Lung (tissue), 12 donors: ENCODE data around the gene EMILIN1. TPM values are rescaled to one million over a fixed set of nuclear protein-coding genes. Genes with fewer than 3 reads are reported as not detected.

ENCODE experiments used
- ATAC-seq: fragments of 200-7000 bp; cut with Tn5 transposase; one replicate; pipeline ENCODE4 v1.9.1; 2020; ENCODE audit warnings: moderate number of reproducible peaks; ENCODE audit not compliant: insufficient read depth, low FRiP score
- DNase-seq, 3 donors: peaks; one replicate each; pipeline ENCODE4 v3.0.0-alpha.2; 2013 to 2017
- H3K27ac ChIP-seq, 2 donors: one replicate each; pipeline ENCODE4 v1.5.1; 2013; ENCODE audit warnings: mild to moderate bottlenecking in 2 of 2, moderate library complexity in 2 of 2, control low read depth in 1 of 2, inconsistent platforms in 1 of 2, low read depth in 1 of 2, low read length in 1 of 2
- H3K27me3 ChIP-seq, 3 donors: one replicate each; pipeline ENCODE4 v1.5.1; 2013; ENCODE audit warnings: low read length in 2 of 3; ENCODE audit not compliant: control insufficient read depth in 3 of 3, insufficient read depth in 3 of 3
- H3K36me3 ChIP-seq, 4 donors: one replicate each; pipeline ENCODE4 v1.5.1; 2013; ENCODE audit warnings: low read length in 4 of 4, mild to moderate bottlenecking in 1 of 4, moderate library complexity in 1 of 4; ENCODE audit not compliant: control insufficient read depth in 4 of 4, insufficient read depth in 4 of 4
- H3K4me1 ChIP-seq, 5 donors: one replicate each; pipeline ENCODE4 v1.5.1; 2013; ENCODE audit warnings: low read length in 5 of 5, mild to moderate bottlenecking in 2 of 5, moderate library complexity in 1 of 5; ENCODE audit not compliant: control insufficient read depth in 5 of 5, insufficient read depth in 5 of 5
- H3K4me3 ChIP-seq: one replicate; pipeline ENCODE4 v1.5.1; 2013; ENCODE audit warnings: mild to moderate bottlenecking, control low read depth, moderate library complexity
- H3K9ac ChIP-seq, 2 donors: one replicate each; pipeline ENCODE4 v1.5.1; 2013; ENCODE audit warnings: low read length in 2 of 2, control low read depth in 1 of 2; ENCODE audit not compliant: insufficient read depth in 1 of 2
- H3K9me3 ChIP-seq, 4 donors: one replicate each; pipeline ENCODE4 v1.5.1; 2013; ENCODE audit warnings: low read length in 3 of 4, mild to moderate bottlenecking in 1 of 4, moderate library complexity in 1 of 4; ENCODE audit not compliant: control insufficient read depth in 4 of 4, insufficient read depth in 3 of 4
- CTCF ChIP-seq: IDR thresholded peaks from 2 replicates; pipeline ENCODE4 v1.5.1; 2012; ENCODE audit warnings: mild to moderate bottlenecking; ENCODE audit errors: control extremely low read depth, extremely low read depth
- WGBS, 2 donors: extraction: QIAGEN DNeasy Blood & Tissue Kit; methylation state at CpG; one replicate each; pipeline ENCODE4 v1.1.7; 2013; 5-methylcytosine and 5-hydroxymethylcytosine counted together
- polyA plus RNA-seq, 2 donors: library from polyadenylated mRNA; stranded (reverse); fragments of 200-250 nt; gene quantifications; one replicate each; pipeline ENCODE4 v1.2.1, GENCODE V29; 2013
- total RNA-seq, 2 donors: library from RNA; depleted of rRNA in 1 of 2; stranded (reverse); fragments of >200 nt in 1 of 2; gene quantifications; one replicate each; pipeline ENCODE4 v1.2.1, GENCODE V29; 2014 to 2021
- donor health status: control.
- donor health status: control.
- donor health status: Bipolar disorder and iron deficiency.
- donor health status: healthy.
- donor health status: DM: yes; HTN: yes; CAD: no.

EMILIN1 gene
- total and polyA plus RNA-seq, 4 donors = 74.1 to 163 (median 93.5) TPM

GRCh38 chr2:27069961-27070618 is 8.3 kb upstream of the EMILIN1 start:
- peak overlapping the region; percentile 61 to 90 for H3K9ac ChIP-seq
- no peak for TF ChIP-seq CTCF
- no peak overlapping the region for H3K4me3 ChIP-seq
- H3K36me3 ChIP-seq = peaks cover 7 to 33% (median 26%) of the 10 kb centered on the region in 4 donors
- 84 to 90% methylated on average over 8 of the region's 8 CpGs for WGBS, 2 donors
- DNase-seq = no peak
- H3K9me3 ChIP-seq = no peaks in the 10 kb centered on the region
- H3K27me3 ChIP-seq = no peaks in the 10 kb centered on the region
- peaks cover 11 to 48% (median 28%) of the 10 kb centered on the region in 5 donors for H3K4me1 ChIP-seq
- no peak overlapping the region for H3K27ac ChIP-seq
- ATAC-seq = no peak

- H3K4me3 ChIP-seq = peak overlapping the region; percentile 84
- DNase-seq (no peak), ATAC-seq (no peak)
- no peak for TF ChIP-seq CTCF
- H3K27me3 ChIP-seq = no peaks in the 10 kb centered on the region
- H3K27ac ChIP-seq = peak overlapping the region; percentile 88 to 94
- peaks cover 7 to 29% (median 24%) of the 10 kb centered on the region in 4 donors for H3K36me3 ChIP-seq
- peak overlapping the region; percentile 61 to 90 for H3K9ac ChIP-seq
- H3K4me1 ChIP-seq = peaks cover 11 to 55% (median 33%) of the 10 kb centered on the region in 5 donors
- H3K9me3 ChIP-seq = no peaks in the 10 kb centered on the region
- 3 to 4% methylated on average over 11 of the region's 11 CpGs for WGBS, 2 donors
These were observed 7.7 kb upstream of the EMILIN1 start for GRCh38 chr2:27070653-27071276.

DNA sequence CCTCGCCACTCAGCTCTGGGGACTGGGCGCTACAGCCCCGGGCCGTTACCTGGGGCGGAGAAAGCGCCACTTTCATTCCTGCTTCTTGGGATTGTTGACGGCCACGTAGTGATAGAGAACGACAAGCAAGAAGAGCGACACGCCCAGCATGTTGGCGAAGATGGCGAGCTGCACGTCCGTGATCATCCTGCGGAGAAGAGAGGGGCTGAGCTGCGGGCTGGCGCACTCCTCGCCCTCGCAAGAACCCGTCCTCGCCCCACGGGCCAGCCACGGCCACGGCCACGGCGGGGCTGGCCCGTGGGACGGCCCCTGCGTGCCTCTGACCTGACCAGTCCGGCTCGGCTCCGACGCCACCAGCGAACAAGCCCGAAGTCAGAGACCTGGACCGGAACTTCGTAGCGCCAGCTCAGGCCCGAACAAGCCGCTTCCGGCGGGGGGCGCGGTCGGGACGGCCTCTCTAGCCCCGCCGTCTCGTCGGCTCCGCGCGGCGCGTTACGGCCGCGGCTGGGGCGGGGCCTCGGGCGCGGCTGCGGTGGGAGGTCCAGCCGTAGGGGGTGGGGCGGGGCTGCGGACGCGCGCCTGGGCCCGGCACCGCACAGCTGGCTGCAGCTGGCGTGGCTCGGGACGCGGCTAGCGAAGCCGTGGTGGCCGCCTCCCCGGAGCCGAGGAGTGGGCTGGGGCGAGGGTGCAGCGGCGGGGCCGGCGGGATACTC is 7.0 kb upstream of the EMILIN1 start, which contains the start of gene OST4:
OST4 (minus strand) TSS at position 378 of the 713 bp plus-strand sequence.
- Histone ChIP-seq H3K4me1 (peaks cover 11 to 62% (median 39%) of the 10 kb centered on the region in 5 donors), H3K36me3 (peaks cover 7 to 28% (median 24%) of the 10 kb centered on the region in 4 donors), H3K27me3 (no peaks in the 10 kb centered on the region), H3K9me3 (no peaks in the 10 kb centered on the region), H3K4me3 (peak within 1 kb of the TSS; percentile 84), H3K27ac (peak within 1 kb of the TSS; percentile 95 to 98), H3K9ac (peak within 1 kb of the TSS; percentile 61 to 90)
- whole genome bisulfite sequencing, 2 donors = 0 to 1% methylated on average over 53 to 86 of the region's 86 CpGs
- DNase-seq = peak; percentile 96 to 98 (median 97)
- no peak for TF ChIP-seq CTCF
- peak; percentile 99 for ATAC-seq
